GM23338 (cell line): Measurements from ENCODE around the gene CTNND2. TPM values are rescaled to one million over a fixed set of nuclear protein-coding genes. Genes with fewer than 3 reads are reported as not detected.

Source experiments
- ATAC-seq: fragments of 200-7000 bp; cut with Tn5 transposase; 3 replicates; pipeline ENCODE4 v1.9.1; 2020
- DNase-seq: peaks from one replicate; pipeline ENCODE4 v3.0.0-alpha.2; 2015; ENCODE audit warnings: low spot score
- H2AFZ ChIP-seq: fragments of 200-600 bp; sonication (generic); 2 replicates; pipeline ENCODE4 v1.8.0; 2016; ENCODE audit warnings: antibody characterized with exemption, mild to moderate bottlenecking, moderate library complexity
- H3F3A ChIP-seq: fragments of 200-600 bp; sonication (generic); replicated peaks from 2 replicates; pipeline ENCODE4 v1.8.0; 2017; ENCODE audit warnings: antibody characterized with exemption, mixed run types, low read depth
- H3K27ac ChIP-seq: fragments of 200-600 bp; sonication (generic); 2 replicates; pipeline ENCODE4 v1.6.1; 2016; ENCODE audit warnings: low read depth
- H3K27me3 ChIP-seq: fragments of 200-600 bp; sonication (generic); 2 replicates; pipeline ENCODE4 v1.8.0; 2016; ENCODE audit warnings: mild to moderate bottlenecking, mixed run types, moderate library complexity; ENCODE audit not compliant: insufficient read depth
- H3K36me3 ChIP-seq: fragments of 200-600 bp; sonication (generic); 2 replicates; pipeline ENCODE4 v1.8.0; 2016; ENCODE audit warnings: mild to moderate bottlenecking; ENCODE audit not compliant: insufficient read depth
- H3K4me1 ChIP-seq: fragments of 200-600 bp; sonication (generic); 2 replicates; pipeline ENCODE4 v1.8.0; 2016; ENCODE audit warnings: mild to moderate bottlenecking, moderate library complexity; ENCODE audit not compliant: insufficient read depth
- H3K4me2 ChIP-seq: fragments of 200-600 bp; sonication (generic); 2 replicates; pipeline ENCODE4 v1.7.1; 2017; ENCODE audit warnings: mixed run types
- H3K4me3 ChIP-seq: fragments of 200-600 bp; sonication (generic); 2 replicates; pipeline ENCODE4 v1.6.1; 2016; ENCODE audit warnings: mixed run types
- H3K79me2 ChIP-seq: fragments of 200-600 bp; sonication (generic); replicated peaks from 2 replicates; pipeline ENCODE4 v1.8.0; 2017; ENCODE audit warnings: mild to moderate bottlenecking; ENCODE audit not compliant: insufficient read depth
- H3K9me2 ChIP-seq: fragments of 200-600 bp; sonication (generic); 2 replicates; pipeline ENCODE4 v1.8.0; 2017; ENCODE audit not compliant: insufficient read depth
- H4K20me1 ChIP-seq: fragments of 200-600 bp; sonication (generic); replicated peaks from 2 replicates; pipeline ENCODE4 v1.8.0; 2017; ENCODE audit warnings: mild to moderate bottlenecking; ENCODE audit not compliant: insufficient read depth
- H3K27ac Mint-ChIP-seq: 2 replicates; pipeline ENCODE4 v1.8.0; 2020; ENCODE audit warnings: inconsistent platforms, mild to moderate bottlenecking, moderate library complexity, mixed read lengths
- H3K27me3 Mint-ChIP-seq: 3 replicates; pipeline ENCODE4 v1.8.0; 2022; ENCODE audit warnings: low read depth, mild to moderate bottlenecking, moderate library complexity, mixed read lengths, inconsistent platforms; ENCODE audit not compliant: insufficient read depth, poor library complexity
- H3K36me3 Mint-ChIP-seq: 3 replicates; pipeline ENCODE4 v1.8.0; 2021; ENCODE audit warnings: low read depth, mild to moderate bottlenecking, inconsistent platforms, moderate library complexity, mixed read lengths
- H3K4me1 Mint-ChIP-seq: 3 replicates; pipeline ENCODE4 v1.8.0; 2020; ENCODE audit warnings: mild to moderate bottlenecking, inconsistent platforms, mixed read lengths
- H3K4me3 Mint-ChIP-seq: 3 replicates; pipeline ENCODE4 v1.8.0; 2021; ENCODE audit warnings: moderate library complexity, mild to moderate bottlenecking, inconsistent platforms, mixed read lengths
- H3K9me3 Mint-ChIP-seq: 3 replicates; pipeline ENCODE4 v1.8.0; 2020; ENCODE audit warnings: moderate library complexity, mild to moderate bottlenecking, inconsistent platforms, mixed read lengths
- CREB1 ChIP-seq: fragments of 250-450 bp; sonication (Bioruptor Pico); IDR thresholded peaks from 2 replicates; pipeline ENCODE4 v1.5.0; 2020; ENCODE audit warnings: low read depth, mild to moderate bottlenecking, moderate library complexity
- ETS1 ChIP-seq: IDR thresholded peaks from 2 replicates; pipeline ENCODE4 v1.6.1; 2016; ENCODE audit warnings: antibody characterized with exemption
- EZH2 ChIP-seq: fragments of 200-600 bp; sonication (generic); IDR thresholded peaks from one replicate; pipeline ENCODE4 v1.8.0; 2017; ENCODE audit warnings: antibody characterized with exemption, mild to moderate bottlenecking, low read depth; ENCODE audit not compliant: unreplicated experiment
- EZH2phosphoT487 ChIP-seq: fragments of 200-600 bp; sonication (generic); IDR thresholded peaks from one replicate; pipeline ENCODE4 v1.8.1; 2018; ENCODE audit warnings: antibody characterized with exemption; ENCODE audit not compliant: unreplicated experiment
- JUNB ChIP-seq: IDR thresholded peaks from one replicate; pipeline ENCODE4 v1.6.1; 2016; ENCODE audit warnings: antibody characterized with exemption; ENCODE audit not compliant: unreplicated experiment
- NANOG ChIP-seq: IDR thresholded peaks from 2 replicates; pipeline ENCODE4 v1.6.1; 2016; ENCODE audit warnings: antibody characterized with exemption, borderline replicate concordance
- POLR2AphosphoS5 ChIP-seq: IDR thresholded peaks from 2 replicates; pipeline ENCODE4 v1.6.1; 2016; ENCODE audit warnings: antibody characterized with exemption, low read depth
- STAT1 ChIP-seq: IDR thresholded peaks from one replicate; pipeline ENCODE4 v1.6.1; 2016; ENCODE audit warnings: antibody characterized with exemption; ENCODE audit not compliant: unreplicated experiment
- ZNF462 ChIP-seq: fragments of 250-450 bp; sonication (Bioruptor Pico); IDR thresholded peaks from 2 replicates; pipeline ENCODE4 v1.5.0; 2020; ENCODE audit warnings: mild to moderate bottlenecking, moderate library complexity
- polyA plus RNA-seq: library from polyadenylated mRNA; unstranded; fragments of >200 nt; fragmentation: Nextera tagmentation; extraction: Ambion mirVana; gene quantifications from 2 replicates; pipeline ENCODE4 v1.2.1, GENCODE V29; 2016
- total RNA-seq: library from RNA; depleted of rRNA; stranded (reverse); fragments of >200 nt; shearing (Covaris generic); gene quantifications from 2 replicates; pipeline ENCODE4 v1.2.3, GENCODE V29; 2014

The CTNND2 gene
- total and polyA plus RNA-seq, 2 experiments from 2014 or later, result 5.1 to 7.0 TPM

- TF ChIP-seq ZNF462 (CRISPR knock-in tag) (no peak), EZH2 (no peak), ETS1 (no peak), JUNB (no peak), NANOG (no peak)
Observed at GRCh38 chr5:10969684-10970180, 934.5 kb downstream of the CTNND2 start (continued).

DNA sequence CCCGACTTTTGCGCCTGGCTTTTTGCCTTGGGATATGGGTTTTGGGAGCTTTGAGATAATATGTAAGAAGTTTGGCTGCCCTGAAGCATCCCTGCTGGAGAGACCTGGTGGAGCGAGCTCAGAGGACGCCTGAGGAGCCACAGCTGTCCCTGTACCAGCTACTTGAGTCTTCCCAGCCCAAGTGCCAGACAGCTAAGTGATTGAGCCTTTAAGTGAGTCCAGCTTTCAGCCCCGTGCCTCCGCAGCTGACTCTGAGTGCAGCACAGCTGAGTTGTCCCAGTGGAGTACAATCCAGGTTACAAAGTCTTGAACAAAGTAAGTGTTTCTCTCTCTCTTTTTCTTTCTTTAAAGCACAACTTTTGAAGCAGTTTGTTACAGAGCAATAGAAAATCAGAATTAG is 939.4 kb downstream of the CTNND2 start:
- H3K27ac Mint-ChIP-seq, result no peak overlapping the region
- H3K36me3 Mint-ChIP-seq, result peaks cover 2% of the 10 kb centered on the region; the same call in 2 of the 3 replicates
- TF ChIP-seq EZH2phosphoT487, result no peak
- TF ChIP-seq STAT1, result no peak
- no peak for TF ChIP-seq ZNF462 (CRISPR knock-in tag)
- TF ChIP-seq EZH2, result no peak
- no peak for TF ChIP-seq POLR2AphosphoS5
- no peak for TF ChIP-seq CREB1 (CRISPR knock-in tag)

More for the DNA sequence above, 939.4 kb downstream of the CTNND2 start:
- Histone ChIP-seq H3K27me3 (no peaks in the 10 kb centered on the region), H3K36me3 (no peaks in the 10 kb centered on the region), H3K4me2 (no peak overlapping the region), H2AFZ (no peak overlapping the region), H3K9me2 (0 out of 2 replicates have a peak, but pooled peaks cover 5% of the 10 kb centered on the region), H3K79me2 (no peaks in the 10 kb centered on the region), H4K20me1 (no peaks in the 10 kb centered on the region), H3K4me1 (no peaks in the 10 kb centered on the region), H3K4me3 (no peak overlapping the region), H3K27ac (no peak overlapping the region), H3F3A (no peaks in the 10 kb centered on the region)
- Mint-ChIP-seq H3K9me3 (peaks cover 2% of the 10 kb centered on the region), H3K4me1 (peaks cover 8% of the 10 kb centered on the region; the same call in 2 of the 3 replicates), H3K4me3 (no peak overlapping the region), H3K27me3 (peaks cover 3% of the 10 kb centered on the region)
- ATAC-seq, result no peak
- no peak for DNase-seq
